KMS-11 (cell line): ENCODE data around the gene RHEBL1.

ENCODE experiments used
- H2AFZ ChIP-seq: fragments of 200-600 bp; sonication (generic); 2 replicates; pipeline ENCODE4 v1.6.1; 2016; ENCODE audit warnings: antibody characterized with exemption, mixed run types, low read depth
- H3K27ac ChIP-seq: fragments of 200-600 bp; sonication (generic); 2 replicates; pipeline ENCODE4 v1.6.1; 2016; ENCODE audit warnings: mild to moderate bottlenecking, mixed run types
- H3K27me3 ChIP-seq: fragments of 200-600 bp; sonication (generic); 2 replicates; pipeline ENCODE4 v1.6.1; 2017; ENCODE audit warnings: mild to moderate bottlenecking, low read depth, mixed run types, moderate library complexity; ENCODE audit not compliant: insufficient read depth
- H3K36me3 ChIP-seq: fragments of 200-600 bp; sonication (generic); 2 replicates; pipeline ENCODE4 v1.6.1; 2017; ENCODE audit warnings: mild to moderate bottlenecking, mixed run types; ENCODE audit not compliant: insufficient read depth
- H3K4me1 ChIP-seq: fragments of 200-600 bp; sonication (generic); 2 replicates; pipeline ENCODE4 v1.6.1; 2016; ENCODE audit warnings: mild to moderate bottlenecking, low read depth, mixed run types; ENCODE audit not compliant: poor library complexity, severe bottlenecking
- H3K4me2 ChIP-seq: fragments of 200-600 bp; sonication (generic); 2 replicates; pipeline ENCODE4 v1.7.0; 2016; ENCODE audit warnings: mild to moderate bottlenecking, mixed run types
- H3K4me3 ChIP-seq: fragments of 200-600 bp; sonication (generic); IDR thresholded peaks from 2 replicates; pipeline ENCODE4 v1.6.1; 2017; ENCODE audit warnings: low read depth, low read length, mixed read lengths; ENCODE audit not compliant: insufficient read depth
- H3K79me2 ChIP-seq: fragments of 200-600 bp; sonication (generic); 2 replicates; pipeline ENCODE4 v1.6.1; 2016; ENCODE audit warnings: low read depth, mixed run types; ENCODE audit not compliant: insufficient read depth
- H3K9ac ChIP-seq: fragments of 200-600 bp; sonication (generic); 2 replicates; pipeline ENCODE4 v1.6.1; 2016; ENCODE audit warnings: mild to moderate bottlenecking, mixed run types
- H4K20me1 ChIP-seq: fragments of 200-600 bp; sonication (generic); 2 replicates; pipeline ENCODE4 v1.6.1; 2016; ENCODE audit warnings: mild to moderate bottlenecking, mixed run types; ENCODE audit not compliant: insufficient read depth
- TF ChIP-seq, protein P1 (sequence below): fragments of 200-600 bp; sonication (generic); conservative IDR thresholded peaks from 2 replicates; pipeline ENCODE4 v1.6.1; 2017; ENCODE audit warnings: low read depth, mild to moderate bottlenecking, antibody characterized with exemption, low read length, moderate library complexity, mixed read lengths

Gene RHEBL1

DNA sequence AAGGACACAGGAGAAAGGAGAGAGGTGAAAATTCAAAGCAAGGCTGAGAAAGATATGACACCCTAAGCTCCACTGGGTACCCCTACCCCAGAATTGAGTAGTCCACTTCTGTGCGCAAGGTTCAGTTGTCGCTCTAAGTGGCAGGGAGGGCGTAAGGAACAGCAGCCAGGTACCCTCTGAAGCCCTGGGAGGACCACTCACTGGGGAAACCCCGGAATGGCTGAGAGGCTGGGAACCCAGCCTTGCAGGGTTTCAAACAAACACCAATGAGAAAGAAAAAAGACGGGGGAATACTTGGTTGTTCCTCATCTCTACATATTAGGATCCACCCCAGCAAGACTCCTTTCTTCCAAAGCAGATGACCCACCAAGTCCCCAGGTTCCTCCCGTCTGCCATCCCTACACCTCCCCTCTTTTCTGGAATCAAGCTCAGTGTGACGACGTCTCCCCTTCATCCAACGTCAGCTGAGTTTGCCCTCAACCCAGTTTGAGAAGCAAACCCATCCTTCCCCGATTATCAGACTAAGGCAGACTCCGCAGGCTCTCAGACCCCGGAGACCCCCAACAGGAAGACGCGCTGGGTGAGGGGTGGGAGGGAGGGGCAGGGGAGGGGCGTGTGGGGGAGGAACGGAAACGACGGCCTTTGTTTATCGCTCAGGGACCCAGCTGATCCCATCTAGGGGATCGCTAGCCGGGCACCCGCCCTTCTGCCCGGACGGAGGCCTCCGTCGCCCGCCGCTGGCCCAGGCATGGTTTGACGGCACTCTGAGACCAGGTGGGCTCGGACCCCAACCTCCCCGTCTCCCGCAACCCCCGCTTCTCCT is 40.1 kb upstream of the RHEBL1 start:
- peaks cover 11% of the 10 kb centered on the region for H3K4me1 ChIP-seq
- H4K20me1 ChIP-seq, result no peaks in the 10 kb centered on the region
- TF ChIP-seq, protein P1, sequence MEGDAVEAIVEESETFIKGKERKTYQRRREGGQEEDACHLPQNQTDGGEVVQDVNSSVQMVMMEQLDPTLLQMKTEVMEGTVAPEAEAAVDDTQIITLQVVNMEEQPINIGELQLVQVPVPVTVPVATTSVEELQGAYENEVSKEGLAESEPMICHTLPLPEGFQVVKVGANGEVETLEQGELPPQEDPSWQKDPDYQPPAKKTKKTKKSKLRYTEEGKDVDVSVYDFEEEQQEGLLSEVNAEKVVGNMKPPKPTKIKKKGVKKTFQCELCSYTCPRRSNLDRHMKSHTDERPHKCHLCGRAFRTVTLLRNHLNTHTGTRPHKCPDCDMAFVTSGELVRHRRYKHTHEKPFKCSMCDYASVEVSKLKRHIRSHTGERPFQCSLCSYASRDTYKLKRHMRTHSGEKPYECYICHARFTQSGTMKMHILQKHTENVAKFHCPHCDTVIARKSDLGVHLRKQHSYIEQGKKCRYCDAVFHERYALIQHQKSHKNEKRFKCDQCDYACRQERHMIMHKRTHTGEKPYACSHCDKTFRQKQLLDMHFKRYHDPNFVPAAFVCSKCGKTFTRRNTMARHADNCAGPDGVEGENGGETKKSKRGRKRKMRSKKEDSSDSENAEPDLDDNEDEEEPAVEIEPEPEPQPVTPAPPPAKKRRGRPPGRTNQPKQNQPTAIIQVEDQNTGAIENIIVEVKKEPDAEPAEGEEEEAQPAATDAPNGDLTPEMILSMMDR, result no peak
- no peak overlapping the region for H3K4me3 ChIP-seq
- H3K4me2 ChIP-seq, result peak overlapping the region; percentile 78
- H3K79me2 ChIP-seq, result no peaks in the 10 kb centered on the region
- H3K9ac ChIP-seq, result peak overlapping the region; percentile 19; the same call in 1 of the 2 replicates
- H3K27me3 ChIP-seq, result no peaks in the 10 kb centered on the region
- H3K36me3 ChIP-seq, result no peaks in the 10 kb centered on the region
- peak overlapping the region; percentile 17; the same call in 1 of the 2 replicates for H3K27ac ChIP-seq
- peak overlapping the region; percentile 88 for H2AFZ ChIP-seq

DNA sequence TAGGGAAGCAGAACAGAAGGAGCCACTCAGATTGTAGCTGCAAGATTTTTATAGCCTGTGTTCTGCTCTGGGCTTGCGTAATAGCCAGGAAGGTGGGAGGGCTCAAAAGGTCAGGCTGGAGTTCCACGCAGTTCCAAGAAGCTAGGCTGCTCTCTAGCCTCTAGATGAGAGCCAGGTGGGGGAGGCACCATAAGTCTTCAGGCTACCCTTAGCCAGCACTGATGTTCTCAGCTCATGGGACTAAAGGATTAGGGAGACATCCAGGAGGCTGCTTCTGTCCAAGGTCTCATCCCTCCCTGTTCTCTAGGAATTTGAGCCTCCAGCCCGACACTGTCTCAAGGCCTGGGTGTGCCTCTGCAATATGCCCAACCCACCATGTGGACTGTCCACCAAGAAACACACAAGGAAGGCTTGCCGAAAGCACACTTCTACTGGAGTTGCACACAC is 39.2 kb upstream of the RHEBL1 start:
- no peaks in the 10 kb centered on the region for H4K20me1 ChIP-seq
- H3K4me3 ChIP-seq, result no peak overlapping the region
- H3K27ac ChIP-seq, result no peak overlapping the region
- no peaks in the 10 kb centered on the region for H3K27me3 ChIP-seq
- TF ChIP-seq, protein P1, result no peak
- H3K4me1 ChIP-seq, result peaks cover 11% of the 10 kb centered on the region
- peak overlapping the region; percentile 78 for H3K4me2 ChIP-seq
- H3K36me3 ChIP-seq, result no peaks in the 10 kb centered on the region
- no peak overlapping the region for H3K9ac ChIP-seq
- H2AFZ ChIP-seq, result no peak overlapping the region
- no peaks in the 10 kb centered on the region for H3K79me2 ChIP-seq

DNA sequence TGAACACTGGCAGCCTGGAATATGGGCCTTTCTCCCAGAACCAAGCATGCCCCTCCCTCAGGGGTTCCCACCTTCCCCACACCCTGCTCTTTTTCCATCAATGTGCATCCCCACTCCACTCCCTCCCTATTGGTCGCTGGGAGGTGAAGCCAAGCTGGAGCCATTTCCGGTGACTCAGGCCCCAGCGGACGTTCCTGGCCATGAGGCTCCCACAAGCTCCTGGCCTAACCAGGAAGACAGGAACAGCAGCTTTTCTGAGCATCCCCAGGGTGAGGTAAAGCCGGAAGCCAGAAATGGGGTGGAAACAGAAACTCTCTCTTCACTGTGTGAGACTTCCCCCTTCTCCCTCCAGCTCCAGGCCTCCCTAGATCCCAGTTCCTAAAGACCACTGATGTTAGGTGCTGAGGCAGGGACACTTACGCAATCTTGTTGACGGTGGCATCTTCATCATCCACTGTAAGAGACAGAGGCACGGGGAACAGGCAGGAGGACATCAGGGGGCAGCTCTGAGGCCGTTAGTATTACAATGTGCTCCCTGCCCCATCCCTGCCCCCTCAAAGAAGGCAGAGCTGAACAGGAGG is 35.8 kb upstream of the RHEBL1 start:
- no peak overlapping the region for H3K4me2 ChIP-seq
- H3K9ac ChIP-seq, result no peak overlapping the region
- TF ChIP-seq, protein P1, result no peak

DNA sequence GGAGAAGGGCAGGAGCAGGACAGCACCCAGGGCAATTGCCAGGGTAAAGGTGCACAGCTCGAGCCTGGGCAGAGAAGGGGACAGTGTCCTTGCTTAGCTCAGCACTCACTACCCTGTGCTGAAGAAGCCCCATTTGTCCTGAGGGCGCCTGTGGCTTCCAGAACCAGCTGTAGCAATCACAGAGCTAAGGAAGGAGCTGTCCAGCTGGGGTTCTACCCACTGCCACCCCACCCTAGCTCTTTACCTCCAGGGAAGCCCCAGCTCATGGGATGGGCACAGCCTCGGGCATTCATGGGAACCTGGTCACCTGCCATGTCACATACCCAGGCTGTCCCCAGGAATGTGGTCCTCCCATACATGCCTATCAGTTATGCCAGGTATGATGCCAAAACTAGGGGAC is 35.0 kb upstream of the RHEBL1 start:
- TF ChIP-seq, protein P1, result no peak
- no peak overlapping the region for H3K4me3 ChIP-seq
- no peak overlapping the region for H3K9ac ChIP-seq
- H4K20me1 ChIP-seq, result no peaks in the 10 kb centered on the region
- H3K4me2 ChIP-seq, result no peak overlapping the region
- H3K36me3 ChIP-seq, result no peaks in the 10 kb centered on the region
- H2AFZ ChIP-seq, result no peak overlapping the region
- H3K27ac ChIP-seq, result no peak overlapping the region
- H3K4me1 ChIP-seq, result peaks cover 6% of the 10 kb centered on the region
- no peaks in the 10 kb centered on the region for H3K27me3 ChIP-seq
- no peaks in the 10 kb centered on the region for H3K79me2 ChIP-seq

More for the DNA sequence above, 35.8 kb upstream of the RHEBL1 start:
- no peaks in the 10 kb centered on the region for H3K79me2 ChIP-seq
- no peaks in the 10 kb centered on the region for H4K20me1 ChIP-seq
- peaks cover 6% of the 10 kb centered on the region for H3K4me1 ChIP-seq
- no peaks in the 10 kb centered on the region for H3K36me3 ChIP-seq
- no peak overlapping the region for H2AFZ ChIP-seq
- H3K27ac ChIP-seq, result no peak overlapping the region
- no peaks in the 10 kb centered on the region for H3K27me3 ChIP-seq
- no peak overlapping the region for H3K4me3 ChIP-seq
